C4-2B (cell line): ENCODE data around the gene PYDC1.

Experiments used
- H3K27ac ChIP-seq: fragments of 450-650 bp; 2 replicates; pipeline ENCODE4 v1.5.1; 2017
- ZFX ChIP-seq: fragments of 450-650 bp; IDR thresholded peaks from 2 replicates; pipeline ENCODE4 v1.6.1; 2017
- TF ChIP-seq, protein P1 (sequence below): fragments of 450-650 bp; conservative IDR thresholded peaks from 2 replicates; pipeline ENCODE4 v1.5.1; 2017; ENCODE audit warnings: mild to moderate bottlenecking

The PYDC1 gene

DNA sequence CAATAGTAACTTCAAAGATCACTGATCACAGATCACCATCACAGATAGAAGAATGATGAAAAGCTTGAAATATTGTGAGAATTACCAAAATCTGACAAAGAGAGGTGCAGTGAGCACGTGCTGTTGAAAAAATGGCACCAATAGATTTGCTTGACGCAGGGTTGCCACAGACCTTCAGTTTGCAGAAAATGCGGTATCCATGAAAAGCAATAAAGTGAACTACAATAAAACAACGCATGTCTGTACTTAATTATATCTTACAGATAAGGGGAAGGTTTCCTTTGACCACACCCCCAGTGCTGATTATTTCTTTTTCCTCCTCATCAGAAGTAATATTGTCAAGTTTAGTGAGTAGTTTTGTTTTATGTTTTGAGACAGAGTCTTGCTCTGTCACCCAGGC, 21.1 kb upstream of the PYDC1 start:
- TF ChIP-seq, protein P1, sequence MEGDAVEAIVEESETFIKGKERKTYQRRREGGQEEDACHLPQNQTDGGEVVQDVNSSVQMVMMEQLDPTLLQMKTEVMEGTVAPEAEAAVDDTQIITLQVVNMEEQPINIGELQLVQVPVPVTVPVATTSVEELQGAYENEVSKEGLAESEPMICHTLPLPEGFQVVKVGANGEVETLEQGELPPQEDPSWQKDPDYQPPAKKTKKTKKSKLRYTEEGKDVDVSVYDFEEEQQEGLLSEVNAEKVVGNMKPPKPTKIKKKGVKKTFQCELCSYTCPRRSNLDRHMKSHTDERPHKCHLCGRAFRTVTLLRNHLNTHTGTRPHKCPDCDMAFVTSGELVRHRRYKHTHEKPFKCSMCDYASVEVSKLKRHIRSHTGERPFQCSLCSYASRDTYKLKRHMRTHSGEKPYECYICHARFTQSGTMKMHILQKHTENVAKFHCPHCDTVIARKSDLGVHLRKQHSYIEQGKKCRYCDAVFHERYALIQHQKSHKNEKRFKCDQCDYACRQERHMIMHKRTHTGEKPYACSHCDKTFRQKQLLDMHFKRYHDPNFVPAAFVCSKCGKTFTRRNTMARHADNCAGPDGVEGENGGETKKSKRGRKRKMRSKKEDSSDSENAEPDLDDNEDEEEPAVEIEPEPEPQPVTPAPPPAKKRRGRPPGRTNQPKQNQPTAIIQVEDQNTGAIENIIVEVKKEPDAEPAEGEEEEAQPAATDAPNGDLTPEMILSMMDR, result no peak
- no peak for TF ChIP-seq ZFX
- no peak overlapping the region for H3K27ac ChIP-seq

DNA sequence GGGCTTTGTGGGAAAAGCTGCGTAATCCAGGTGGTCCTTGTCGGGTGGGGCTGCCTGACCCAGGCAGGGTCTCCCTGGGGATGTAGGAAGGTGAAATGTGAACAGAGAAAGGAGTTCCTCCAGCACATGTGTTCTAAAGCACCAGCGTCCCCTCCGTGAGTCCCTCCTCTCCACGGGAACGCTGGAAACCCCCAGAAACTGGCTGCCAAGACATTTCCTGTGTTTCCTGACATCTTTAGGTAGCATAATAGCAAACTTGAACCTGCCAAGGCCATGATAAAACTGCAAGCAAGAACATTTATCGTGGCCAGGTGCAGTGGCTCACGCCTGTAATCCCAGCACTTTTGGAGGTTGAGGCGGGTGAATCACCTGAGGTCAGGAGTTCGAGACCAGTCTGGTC, 12.6 kb upstream of the PYDC1 start:
- TF ChIP-seq, protein P1, result no peak
- no peak for TF ChIP-seq ZFX
- H3K27ac ChIP-seq, result no peak overlapping the region

- TF ChIP-seq, protein P1, result no peak
- no peak for TF ChIP-seq ZFX
- no peak overlapping the region for H3K27ac ChIP-seq
Measured at GRCh38 chr16:31228206-31228605, 11.3 kb upstream of the PYDC1 start.

DNA sequence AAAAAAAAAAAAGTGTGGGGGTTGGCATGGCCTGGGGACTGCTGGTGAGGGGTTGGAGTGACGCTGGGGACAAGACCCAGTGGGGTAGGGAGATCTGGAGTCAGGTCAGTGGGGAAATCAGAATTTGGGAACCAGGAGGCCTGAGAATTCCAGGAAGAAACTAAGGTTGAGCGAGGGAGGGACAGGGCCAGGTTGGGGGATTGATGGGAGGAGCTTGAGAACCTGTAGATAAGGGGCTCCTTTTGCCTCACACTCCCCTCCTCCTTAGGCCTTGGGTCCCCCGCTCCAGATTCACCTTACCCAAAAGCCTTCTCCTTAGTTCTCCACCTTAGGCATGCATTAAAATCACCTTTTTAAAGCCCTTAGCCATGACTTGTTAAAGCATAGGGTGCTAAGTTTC, 8.3 kb upstream of the PYDC1 start:
- TF ChIP-seq, protein P1, result no peak
- no peak for TF ChIP-seq ZFX
- H3K27ac ChIP-seq, result no peak overlapping the region

DNA sequence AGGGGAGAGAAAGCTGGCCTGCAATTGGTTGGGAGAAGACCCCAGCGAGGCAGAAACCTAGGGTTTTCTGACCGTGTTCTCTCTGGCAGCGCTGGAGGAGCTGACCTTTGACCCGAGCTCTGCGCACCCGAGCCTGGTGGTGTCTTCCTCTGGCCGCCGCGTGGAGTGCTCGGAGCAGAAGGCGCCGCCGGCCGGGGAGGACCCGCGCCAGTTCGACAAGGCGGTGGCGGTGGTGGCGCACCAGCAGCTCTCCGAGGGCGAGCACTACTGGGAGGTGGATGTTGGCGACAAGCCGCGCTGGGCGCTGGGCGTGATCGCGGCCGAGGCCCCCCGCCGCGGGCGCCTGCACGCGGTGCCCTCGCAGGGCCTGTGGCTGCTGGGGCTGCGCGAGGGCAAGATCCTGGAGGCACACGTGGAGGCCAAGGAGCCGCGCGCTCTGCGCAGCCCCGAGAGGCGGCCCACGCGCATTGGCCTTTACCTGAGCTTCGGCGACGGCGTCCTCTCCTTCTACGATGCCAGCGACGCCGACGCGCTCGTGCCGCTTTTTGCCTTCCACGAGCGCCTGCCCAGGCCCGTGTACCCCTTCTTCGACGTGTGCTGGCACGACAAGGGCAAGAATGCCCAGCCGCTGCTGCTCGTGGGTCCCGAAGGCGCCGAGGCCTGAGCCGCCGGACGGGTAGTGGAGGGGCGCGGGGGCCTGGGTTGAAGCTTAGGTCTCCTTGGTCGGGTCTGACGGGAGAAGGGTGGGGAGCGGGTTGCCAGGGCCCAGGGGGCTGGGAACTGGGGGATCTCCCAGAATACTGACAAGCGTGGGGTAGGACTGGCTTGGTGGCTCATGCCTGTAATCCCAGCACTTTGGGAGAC, 7.4 kb upstream of the PYDC1 start:
- TF ChIP-seq, protein P1, result no peak
- TF ChIP-seq ZFX, result no peak

DNA sequence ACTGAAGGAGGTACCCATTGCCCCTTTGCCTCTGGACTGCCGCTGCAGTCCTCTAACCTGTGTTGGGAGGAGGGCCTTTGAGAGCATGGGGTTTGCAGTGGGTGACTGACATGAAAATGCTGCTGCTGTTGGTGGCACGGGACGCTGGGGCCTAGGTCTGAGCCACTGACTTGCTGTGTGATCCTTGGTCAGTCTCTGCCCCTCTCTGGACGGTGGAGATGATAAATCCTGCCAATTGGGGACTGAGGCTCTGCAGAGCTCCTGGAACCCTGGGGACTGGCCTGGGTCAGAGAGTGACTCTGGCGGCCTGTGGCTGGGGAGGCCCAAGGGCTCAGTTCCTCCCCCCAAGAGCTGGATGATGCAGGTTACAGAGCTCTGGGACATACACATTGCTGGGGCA, 6.1 kb upstream of the PYDC1 start:
- TF ChIP-seq, protein P1, result no peak
- TF ChIP-seq ZFX, result no peak
- no peak overlapping the region for H3K27ac ChIP-seq

More for the DNA sequence above, 7.4 kb upstream of the PYDC1 start:
- H3K27ac ChIP-seq, result no peak overlapping the region

DNA sequence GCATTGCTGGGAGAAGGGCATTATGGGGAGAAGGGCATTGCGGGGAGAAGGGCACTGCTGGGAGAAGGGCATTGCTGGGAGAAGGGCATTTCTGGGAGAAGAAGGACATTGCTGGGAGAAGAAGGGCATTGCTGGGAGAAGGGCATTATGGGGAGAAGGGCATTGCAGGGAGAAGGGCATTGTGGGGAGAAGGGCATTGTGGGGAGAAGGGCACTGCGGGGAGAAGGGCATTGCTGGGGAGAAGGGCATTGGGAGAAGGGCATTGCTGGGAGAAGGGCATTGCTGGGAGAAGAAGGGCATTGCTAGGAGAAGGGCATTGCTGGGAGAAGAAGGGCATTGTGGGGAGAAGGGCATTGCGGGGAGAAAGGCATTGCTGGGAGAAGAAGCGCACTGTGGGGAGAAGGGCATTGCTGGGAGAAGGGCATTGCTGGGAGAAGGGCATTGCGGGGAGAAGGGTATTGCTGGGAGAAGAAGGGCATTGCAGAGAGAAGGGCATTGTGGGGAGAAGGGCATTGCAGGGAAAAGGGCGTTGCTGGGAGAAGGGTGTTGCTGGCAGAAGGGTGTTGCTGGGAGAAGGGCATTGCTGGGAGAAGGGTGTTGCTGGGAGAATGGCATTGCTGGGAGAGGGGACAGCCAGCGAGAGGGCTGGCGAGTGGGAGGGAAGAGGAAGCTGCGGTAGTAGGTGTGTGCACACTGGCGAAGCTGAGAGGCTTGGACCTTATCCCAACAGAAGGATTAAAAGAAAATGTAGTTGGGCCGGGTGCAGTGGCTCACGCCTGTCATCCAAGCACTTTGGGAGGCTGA, 4.6 kb upstream of the PYDC1 start:
- no peak for TF ChIP-seq ZFX
- no peak overlapping the region for H3K27ac ChIP-seq
